Endothelial cell of umbilical vein (primary cell): ENCODE data around the gene SLC25A29. TPM values are rescaled to one million over a fixed set of nuclear protein-coding genes. Genes with fewer than 3 reads are reported as not detected.

Experiments
- BruUV-seq: library from RNA; stranded (reverse); fragments of 400-500 nt; replicated peaks from 2 replicates; lab custom pipeline; 2021; lab: Mats Ljungman, UMichigan
- CTCF ChIA-PET: fragments of 300-600, 350-600 bp; sonication (Branson Sonifier 250); formaldehyde crosslinking; loops from one replicate; lab custom pipeline; 2021; ENCODE audit warnings: antibody characterized with exemption, inconsistent platforms; lab: Charles Lee
- POLR2A ChIA-PET: fragments of 300-600, 350-600 bp; sonication (Branson Sonifier 250); formaldehyde crosslinking; loops from one replicate; lab custom pipeline; 2021; ENCODE audit warnings: antibody characterized with exemption, inconsistent platforms; lab: Charles Lee
- DNase-seq: peaks from one replicate; pipeline ENCODE4 v3.0.0-alpha.2; 2011; ENCODE audit warnings: low read depth, low spot score
- FAIRE-seq: peaks from 2 replicates; lab custom pipeline; 2011; peaks lifted over from hg19 to GRCh38; lab: Jason Lieb, UNC
- H2AFZ ChIP-seq: 2 replicates; pipeline ENCODE4 v1.6.0; 2012; ENCODE audit warnings: low read depth, low read length, control low read depth, inconsistent platforms
- H3K27ac ChIP-seq: 2 replicates; pipeline ENCODE4 v1.5.1; 2011; ENCODE audit warnings: low read depth, mild to moderate bottlenecking, control low read depth, low read length, moderate library complexity; ENCODE audit not compliant: insufficient read depth
- H3K27me3 ChIP-seq, 2 experiments: 2 replicates each; pipeline versions ENCODE4 v1.6.0 to v1.6.1; 2011; ENCODE audit warnings: low read length in 2 of 2, mixed read lengths in 1 of 2; ENCODE audit not compliant: control insufficient read depth in 2 of 2, insufficient read depth in 2 of 2
- H3K36me3 ChIP-seq, 2 experiments: 2 replicates in 1 of 2; 3 replicates in 1 of 2; pipeline ENCODE4 v1.5.1; 2011; ENCODE audit warnings: low read length in 2 of 2, mild to moderate bottlenecking in 1 of 2, moderate library complexity in 1 of 2; ENCODE audit not compliant: control insufficient read depth in 2 of 2, insufficient read depth in 2 of 2; ENCODE audit errors: extremely low read depth in 1 of 2
- H3K4me1 ChIP-seq: 3 replicates; pipeline ENCODE4 v1.5.1; 2011; ENCODE audit warnings: mild to moderate bottlenecking, low read length; ENCODE audit not compliant: control insufficient read depth, insufficient read depth; ENCODE audit errors: extremely low read depth
- H3K4me2 ChIP-seq: 2 replicates; pipeline ENCODE4 v1.6.1; 2011; ENCODE audit warnings: low read length, control low read depth, mixed read lengths; ENCODE audit not compliant: insufficient read depth
- H3K4me3 ChIP-seq, 3 experiments: fragments of 200-600 bp in 1 of 3; sonication (generic), shearing (Covaris generic) in 1 of 3; replicated peaks in 1 of 3; 2 replicates each; pipeline ENCODE4 v1.5.1; 2011 to 2016; ENCODE audit warnings: control low read depth in 3 of 3, low read length in 3 of 3, mild to moderate bottlenecking in 2 of 3, inconsistent platforms in 1 of 3, low read depth in 1 of 3, moderate library complexity in 1 of 3; ENCODE audit not compliant: insufficient read depth in 1 of 3
- H3K79me2 ChIP-seq: 2 replicates; pipeline ENCODE4 v1.6.0; 2012; ENCODE audit warnings: low read length, inconsistent platforms; ENCODE audit not compliant: control insufficient read depth, insufficient read depth
- H3K9ac ChIP-seq: replicated peaks from 2 replicates; pipeline ENCODE3; 2011; ENCODE audit warnings: low read length, control low read depth; ENCODE audit not compliant: insufficient read depth; ENCODE audit errors: extremely low read depth
- H3K9me1 ChIP-seq: replicated peaks from 3 replicates; pipeline ENCODE4 v1.6.0; 2011; ENCODE audit warnings: mild to moderate bottlenecking, low read length; ENCODE audit not compliant: control insufficient read depth, insufficient read depth; ENCODE audit errors: extremely low read depth
- H3K9me3 ChIP-seq: replicated peaks from 2 replicates; pipeline ENCODE4 v1.5.1; 2012; ENCODE audit warnings: low read length, inconsistent platforms; ENCODE audit not compliant: control insufficient read depth, insufficient read depth
- H4K20me1 ChIP-seq: replicated peaks from 2 replicates; pipeline ENCODE3; 2011; ENCODE audit warnings: mild to moderate bottlenecking, low read length; ENCODE audit not compliant: control insufficient read depth, insufficient read depth; ENCODE audit errors: extremely low read depth
- FOS ChIP-seq: IDR thresholded peaks from 2 replicates; pipeline ENCODE4 v1.6.1; 2011; ENCODE audit warnings: mild to moderate bottlenecking, low read length, moderate library complexity, borderline replicate concordance; ENCODE audit not compliant: insufficient read depth
- GATA2 ChIP-seq: IDR thresholded peaks from 2 replicates; pipeline ENCODE4 v1.7.0; 2011; ENCODE audit warnings: low read depth, mild to moderate bottlenecking, moderate library complexity, mixed read lengths, low read length; ENCODE audit not compliant: insufficient read length, insufficient read depth
- MAX ChIP-seq: IDR thresholded peaks from 2 replicates; pipeline ENCODE4 v1.6.1; 2011; ENCODE audit not compliant: insufficient read depth, insufficient read length
- MYC ChIP-seq: IDR thresholded peaks from one replicate; pipeline ENCODE4 v1.6.1; 2011; ENCODE audit warnings: mild to moderate bottlenecking, low read depth, low read length
- POLR2A ChIP-seq: IDR thresholded peaks from 2 replicates; pipeline ENCODE4 v1.6.1; 2012; ENCODE audit warnings: low read depth, mild to moderate bottlenecking, control low read depth, low read length
- POLR2AphosphoS5 ChIP-seq: IDR thresholded peaks from 2 replicates; pipeline ENCODE4 v1.6.1; 2012; ENCODE audit warnings: low read depth, mild to moderate bottlenecking, control low read depth, low read length, moderate library complexity; ENCODE audit not compliant: insufficient read depth
- dilution Hi-C: fragments of 300-500 bp; cut with MboI; formaldehyde crosslinking; loops from one replicate; pipeline ENCODE4 v1.15.0; 2019; ENCODE audit warnings: low sequenced_read_pairs; ENCODE audit not compliant: extremely low pct_ligation_motif_present
- intact Hi-C: fragments of 100-400 bp; cut with micrococcal nuclease; formaldehyde crosslinking; loops from one replicate; pipeline ENCODE4 v1.10.0; 2022
- polyA plus RNA-seq, 4 experiments: library from polyadenylated mRNA; depleted of rRNA in 3 of 4; stranded (reverse) in 3 of 4; unstranded in 1 of 4; fragments of >200 nt; gene quantifications; 2 replicates each; pipeline versions ENCODE4 v1.2.1 to v1.2.3, GENCODE V29; 2011 to 2012; ENCODE audit warnings: missing spikeins in 1 of 4
- total RNA-seq: library from RNA; stranded (reverse); gene quantifications from 2 replicates; pipeline ENCODE4 v1.2.3, GENCODE V29; 2021

SLC25A29 gene
- total and polyA plus RNA-seq, 2 donors (not counting 3 experiments of a cell fraction or from before 2014, with no cell fraction given) = 132 to 154 TPM

DNA sequence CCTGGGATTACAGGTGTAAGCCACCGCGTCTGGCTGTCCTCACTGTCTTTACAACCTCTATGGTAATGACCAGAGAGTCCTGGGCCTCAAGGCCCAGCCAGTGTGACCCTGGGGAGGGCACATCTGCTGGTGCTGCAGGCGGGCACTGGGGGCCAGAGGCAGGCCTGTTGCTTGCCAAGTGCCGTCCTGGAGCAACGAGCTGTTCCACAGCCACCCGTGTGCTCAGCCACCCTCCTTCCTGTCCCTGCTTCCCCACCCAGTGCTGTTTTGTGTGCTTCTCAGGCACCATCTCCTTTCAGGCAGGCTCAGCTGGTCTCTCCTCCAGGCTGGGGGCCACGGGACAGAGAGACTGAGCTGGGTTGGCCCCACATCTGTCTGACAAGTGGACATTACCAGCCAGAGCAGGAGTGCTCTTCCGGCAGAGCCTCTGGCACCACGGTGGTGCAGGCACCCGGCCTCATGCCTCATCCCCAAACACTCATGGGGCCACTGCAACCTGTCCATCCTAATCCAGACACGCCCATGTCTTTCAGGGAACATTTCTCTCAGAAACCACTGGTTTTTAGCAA lies 25.9 kb upstream of the SLC25A29 start:
- CTCF ChIA-PET = no interaction called here
- no TSS peak for BruUV-seq
- no peak for TF ChIP-seq POLR2AphosphoS5
- TF ChIP-seq MAX = no peak
- H3K79me2 ChIP-seq = no peaks in the 10 kb centered on the region
- intact Hi-C loops = no loop called here
- no peaks in the 10 kb centered on the region for H3K9me3 ChIP-seq
- POLR2A ChIA-PET = interaction anchor here (1.2 kb wide), 1 partner anchor 9 kb away, joined by 4 read pairs; the partner anchor contains the start of gene SLC25A47
- no peak overlapping the region for H3K9ac ChIP-seq
- no peak overlapping the region for H2AFZ ChIP-seq
- H3K27ac ChIP-seq = no peak overlapping the region
- dilution Hi-C loops = no loop called here
- H3K4me1 ChIP-seq = no peaks in the 10 kb centered on the region
- peaks cover 15 to 33% of the 10 kb centered on the region in 2 experiments for H3K36me3 ChIP-seq
- H3K4me2 ChIP-seq = no peak overlapping the region
- H3K9me1 ChIP-seq = no peaks in the 10 kb centered on the region
- no peak for FAIRE-seq
- H4K20me1 ChIP-seq = no peaks in the 10 kb centered on the region
- no peak overlapping the region for H3K4me3 ChIP-seq
- no peaks in the 10 kb centered on the region for H3K27me3 ChIP-seq
- no peak for DNase-seq

GRCh38 chr14:100330388-100330931 lies 24.2 kb upstream of the SLC25A29 start:
- H3K9ac ChIP-seq = no peak overlapping the region
- intact Hi-C loops = no loop called here
- no peak for TF ChIP-seq POLR2A
- no peak for TF ChIP-seq GATA2
- TF ChIP-seq MYC = no peak
- TF ChIP-seq FOS = no peak
- dilution Hi-C loops = no loop called here
- H3K4me1 ChIP-seq = no peaks in the 10 kb centered on the region
- no peak overlapping the region for H2AFZ ChIP-seq
- ChIA-PET POLR2A (no interaction called here), CTCF (interaction anchor here (1.0 to 1.5 kb wide), 3 partner anchors 9 to 53 kb away, joined by 3 to 7 read pairs (median 6); no protein-coding TSS in a partner anchor)
- H3K79me2 ChIP-seq = no peaks in the 10 kb centered on the region
- peaks cover 11 to 21% of the 10 kb centered on the region in 2 experiments for H3K36me3 ChIP-seq
- H3K27me3 ChIP-seq = no peaks in the 10 kb centered on the region
- no peaks in the 10 kb centered on the region for H3K9me1 ChIP-seq
- H3K27ac ChIP-seq = no peak overlapping the region
- no peak for DNase-seq
- FAIRE-seq = no peak
- no peak overlapping the region for H3K4me2 ChIP-seq
- H3K4me3 ChIP-seq = no peak overlapping the region
- no peaks in the 10 kb centered on the region for H4K20me1 ChIP-seq
- no TSS peak for BruUV-seq
- no peaks in the 10 kb centered on the region for H3K9me3 ChIP-seq
